K562 (cell line): Measurements from ENCODE around the gene PSD2. TPM values are rescaled to one million over a fixed set of nuclear protein-coding genes. Genes with fewer than 3 reads are reported as not detected.

Source experiments
- BDP1 ChIP-seq: IDR thresholded peaks from 3 replicates; pipeline ENCODE4 v1.6.1; 2011; ENCODE audit not compliant: insufficient read length, insufficient read depth
- CBX3 ChIP-seq, 2 experiments: IDR thresholded peaks; 1 replicate in 1 of 2; 2 replicates in 1 of 2; pipeline ENCODE4 v1.6.1; 2012; ENCODE audit warnings: inconsistent platforms in 2 of 2, low read length in 2 of 2, borderline replicate concordance in 1 of 2, control low read depth in 1 of 2
- CREM ChIP-seq: IDR thresholded peaks from 2 replicates; pipeline ENCODE4 v1.6.1; 2014; ENCODE audit warnings: antibody characterized with exemption, low read depth
- GTF2A2 ChIP-seq: IDR thresholded peaks from 2 replicates; pipeline ENCODE4 v1.6.1; 2016; ENCODE audit warnings: mild to moderate bottlenecking, missing genetic modification characterization, missing compliant biosample characterization
- MEF2A ChIP-seq: IDR thresholded peaks from 2 replicates; pipeline ENCODE4 v1.6.1; 2011; ENCODE audit warnings: low read depth, mild to moderate bottlenecking, low read length, moderate library complexity; ENCODE audit not compliant: control insufficient read depth
- NCOR1 ChIP-seq: fragments of 450-650 bp; IDR thresholded peaks from 2 replicates; pipeline ENCODE4 v1.6.1; 2016; ENCODE audit warnings: mild to moderate bottlenecking, moderate library complexity
- SRF ChIP-seq, 2 experiments: fragments of 250-450, 450-650 bp in 1 of 2; sonication (Bioruptor Pico) in 1 of 2; sonication (generic) in 1 of 2; formaldehyde crosslinking; IDR thresholded peaks; 2 replicates each; pipeline versions ENCODE4 v1.5.0 to v1.5.1; 2020 to 2022; ENCODE audit warnings: mild to moderate bottlenecking in 1 of 2, missing genetic modification reagents in 1 of 2
- TCF7L2 ChIP-seq: fragments of 150-350 bp; IDR thresholded peaks from 2 replicates; pipeline ENCODE4 v1.6.1; 2016; ENCODE audit warnings: low read depth, mild to moderate bottlenecking, low read length, moderate library complexity
- ZNF232 ChIP-seq: sonication (generic); formaldehyde crosslinking; IDR thresholded peaks from 2 replicates; pipeline ENCODE4 v1.8.0; 2022; ENCODE audit warnings: mild to moderate bottlenecking, missing genetic modification reagents
- polyA plus RNA-seq, 8 experiments: library from polyadenylated mRNA; depleted of rRNA in 4 of 8; stranded (reverse) in 5 of 8; unstranded in 3 of 8; fragments of >200 nt; fragmentation: Nextera tagmentation in 2 of 8; fragmentation: Illumina TruSeq in 1 of 8; extraction: Ambion mirVana in 2 of 8; extraction: Trizol in 1 of 8; gene quantifications; 2 replicates each; pipeline versions ENCODE4 v1.2.1 to v1.2.3, GENCODE V29; 2011 to 2014; ENCODE audit warnings: inconsistent platforms in 1 of 8, missing spikeins in 1 of 8
- total RNA-seq, 7 experiments: library from RNA; depleted of rRNA in 6 of 7; stranded (reverse); fragments of >200 nt in 6 of 7; fragmentation: Illumina TruSeq in 2 of 7; extraction: Trizol in 2 of 7; gene quantifications; 2 replicates each; pipeline versions ENCODE4 v1.2.1 to v1.2.3, GENCODE V29; 2011 to 2021; ENCODE audit warnings: low replicate concordance in 1 of 7
- TF ChIP-seq, protein P1 (sequence below): IDR thresholded peaks from 3 replicates; pipeline ENCODE4 v1.6.1; 2011; ENCODE audit warnings: borderline replicate concordance, mild to moderate bottlenecking; ENCODE audit not compliant: insufficient read length, insufficient read depth
- TF ChIP-seq, protein P2 (sequence below): IDR thresholded peaks from 2 replicates; pipeline ENCODE4 v1.6.1; 2014; ENCODE audit warnings: antibody characterized with exemption
- TF ChIP-seq, protein P3 (sequence below): fragments of 450-650 bp; IDR thresholded peaks from 2 replicates; pipeline ENCODE4 v1.7.1; 2018; ENCODE audit warnings: mild to moderate bottlenecking, low read depth; ENCODE audit not compliant: partially characterized antibody
- TF ChIP-seq, protein P4 (sequence below): fragments of 250-450 bp; sonication (Bioruptor Pico); IDR thresholded peaks from 2 replicates; pipeline ENCODE4 v1.8.0; 2021; ENCODE audit warnings: moderate library complexity, mild to moderate bottlenecking, inconsistent platforms
- TF ChIP-seq, protein P5 (sequence below): fragments of 450-650 bp; IDR thresholded peaks from one replicate; pipeline ENCODE4 v1.6.1; 2018; ENCODE audit warnings: mild to moderate bottlenecking, moderate library complexity; ENCODE audit not compliant: partially characterized antibody
- TF ChIP-seq, protein P6 (sequence below): fragments of 450-650 bp; formaldehyde crosslinking; IDR thresholded peaks from 2 replicates; pipeline ENCODE4 v1.4.0; 2020; ENCODE audit warnings: mild to moderate bottlenecking, moderate library complexity

Gene PSD2
- total and polyA plus RNA-seq, 9 of the 15 experiments (the other 6 are each of a cell fraction or from before 2014, with no cell fraction given): 0.01 to 0.09 (median 0.04) TPM; not detected in 4

DNA sequence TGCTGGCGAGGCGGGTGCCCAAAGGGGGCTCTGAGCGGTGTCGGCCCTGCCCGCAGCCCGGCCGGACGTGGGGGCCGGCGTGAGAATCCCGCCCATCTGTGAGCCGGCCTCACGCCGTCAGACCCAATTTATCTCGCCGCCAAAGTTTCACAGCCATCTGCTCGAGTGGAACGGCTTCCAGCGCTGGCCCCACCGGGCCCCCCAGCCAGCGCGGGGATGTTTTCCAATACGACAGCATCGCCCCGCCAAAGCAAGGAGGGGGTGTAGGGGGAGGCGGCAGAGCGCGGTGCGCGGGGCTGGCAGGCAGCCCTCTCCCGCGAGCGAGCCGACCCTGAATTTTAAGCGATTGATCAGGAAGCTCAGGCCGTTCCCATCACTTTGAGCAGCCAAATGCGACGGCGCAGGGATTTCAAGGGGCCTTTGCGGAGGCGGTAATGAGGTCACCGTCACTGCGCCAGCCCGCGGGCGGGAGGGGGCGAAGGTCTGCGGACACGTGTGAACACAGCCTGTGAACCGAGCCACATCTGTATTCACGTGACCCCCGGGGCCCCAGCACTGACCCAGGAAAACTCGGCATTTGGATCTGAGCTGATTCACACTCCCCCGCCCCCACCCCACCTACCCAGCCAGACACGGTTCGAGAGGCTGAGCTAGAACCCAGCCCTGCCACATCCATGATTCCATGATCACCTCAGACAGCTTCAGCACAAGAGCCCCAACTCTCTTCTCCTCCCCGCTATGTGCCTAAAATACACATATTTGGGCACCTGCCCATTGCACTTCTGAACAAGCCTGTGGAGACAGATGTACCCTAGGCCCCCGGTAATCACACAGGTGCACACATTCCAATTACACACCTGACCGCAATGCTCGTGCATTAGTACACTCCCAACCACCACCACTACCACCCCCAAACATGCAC lies 47.8 kb upstream of the PSD2 start (continued):
- TF ChIP-seq CREM (peak; percentile 89), NCOR1 (no peak), GTF2A2 (no peak), MEF2A (no peak), BDP1 (no peak), SRF (CRISPR knock-in tag; IDR thresholded peaks at IDR 0.05) (no peak), CBX3 (IDR thresholded peaks at IDR 0.05; ENCODE audit: borderline replicate concordance in 1 of 2, low read length in 2 of 2) (no peak; a peak in 1 of 3 replicates), TCF7L2 (no peak), ZNF232 (CRISPR knock-in tag) (no peak)
- TF ChIP-seq, protein P1, sequence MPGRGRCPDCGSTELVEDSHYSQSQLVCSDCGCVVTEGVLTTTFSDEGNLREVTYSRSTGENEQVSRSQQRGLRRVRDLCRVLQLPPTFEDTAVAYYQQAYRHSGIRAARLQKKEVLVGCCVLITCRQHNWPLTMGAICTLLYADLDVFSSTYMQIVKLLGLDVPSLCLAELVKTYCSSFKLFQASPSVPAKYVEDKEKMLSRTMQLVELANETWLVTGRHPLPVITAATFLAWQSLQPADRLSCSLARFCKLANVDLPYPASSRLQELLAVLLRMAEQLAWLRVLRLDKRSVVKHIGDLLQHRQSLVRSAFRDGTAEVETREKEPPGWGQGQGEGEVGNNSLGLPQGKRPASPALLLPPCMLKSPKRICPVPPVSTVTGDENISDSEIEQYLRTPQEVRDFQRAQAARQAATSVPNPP: no peak
- TF ChIP-seq, protein P2, sequence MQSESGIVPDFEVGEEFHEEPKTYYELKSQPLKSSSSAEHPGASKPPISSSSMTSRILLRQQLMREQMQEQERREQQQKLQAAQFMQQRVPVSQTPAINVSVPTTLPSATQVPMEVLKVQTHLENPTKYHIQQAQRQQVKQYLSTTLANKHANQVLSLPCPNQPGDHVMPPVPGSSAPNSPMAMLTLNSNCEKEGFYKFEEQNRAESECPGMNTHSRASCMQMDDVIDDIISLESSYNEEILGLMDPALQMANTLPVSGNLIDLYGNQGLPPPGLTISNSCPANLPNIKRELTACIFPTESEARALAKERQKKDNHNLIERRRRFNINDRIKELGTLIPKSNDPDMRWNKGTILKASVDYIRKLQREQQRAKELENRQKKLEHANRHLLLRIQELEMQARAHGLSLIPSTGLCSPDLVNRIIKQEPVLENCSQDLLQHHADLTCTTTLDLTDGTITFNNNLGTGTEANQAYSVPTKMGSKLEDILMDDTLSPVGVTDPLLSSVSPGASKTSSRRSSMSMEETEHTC: no peak
- TF ChIP-seq, protein P3, sequence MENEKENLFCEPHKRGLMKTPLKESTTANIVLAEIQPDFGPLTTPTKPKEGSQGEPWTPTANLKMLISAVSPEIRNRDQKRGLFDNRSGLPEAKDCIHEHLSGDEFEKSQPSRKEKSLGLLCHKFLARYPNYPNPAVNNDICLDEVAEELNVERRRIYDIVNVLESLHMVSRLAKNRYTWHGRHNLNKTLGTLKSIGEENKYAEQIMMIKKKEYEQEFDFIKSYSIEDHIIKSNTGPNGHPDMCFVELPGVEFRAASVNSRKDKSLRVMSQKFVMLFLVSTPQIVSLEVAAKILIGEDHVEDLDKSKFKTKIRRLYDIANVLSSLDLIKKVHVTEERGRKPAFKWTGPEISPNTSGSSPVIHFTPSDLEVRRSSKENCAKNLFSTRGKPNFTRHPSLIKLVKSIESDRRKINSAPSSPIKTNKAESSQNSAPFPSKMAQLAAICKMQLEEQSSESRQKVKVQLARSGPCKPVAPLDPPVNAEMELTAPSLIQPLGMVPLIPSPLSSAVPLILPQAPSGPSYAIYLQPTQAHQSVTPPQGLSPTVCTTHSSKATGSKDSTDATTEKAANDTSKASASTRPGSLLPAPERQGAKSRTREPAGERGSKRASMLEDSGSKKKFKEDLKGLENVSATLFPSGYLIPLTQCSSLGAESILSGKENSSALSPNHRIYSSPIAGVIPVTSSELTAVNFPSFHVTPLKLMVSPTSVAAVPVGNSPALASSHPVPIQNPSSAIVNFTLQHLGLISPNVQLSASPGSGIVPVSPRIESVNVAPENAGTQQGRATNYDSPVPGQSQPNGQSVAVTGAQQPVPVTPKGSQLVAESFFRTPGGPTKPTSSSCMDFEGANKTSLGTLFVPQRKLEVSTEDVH: no peak
- TF ChIP-seq, protein P4, sequence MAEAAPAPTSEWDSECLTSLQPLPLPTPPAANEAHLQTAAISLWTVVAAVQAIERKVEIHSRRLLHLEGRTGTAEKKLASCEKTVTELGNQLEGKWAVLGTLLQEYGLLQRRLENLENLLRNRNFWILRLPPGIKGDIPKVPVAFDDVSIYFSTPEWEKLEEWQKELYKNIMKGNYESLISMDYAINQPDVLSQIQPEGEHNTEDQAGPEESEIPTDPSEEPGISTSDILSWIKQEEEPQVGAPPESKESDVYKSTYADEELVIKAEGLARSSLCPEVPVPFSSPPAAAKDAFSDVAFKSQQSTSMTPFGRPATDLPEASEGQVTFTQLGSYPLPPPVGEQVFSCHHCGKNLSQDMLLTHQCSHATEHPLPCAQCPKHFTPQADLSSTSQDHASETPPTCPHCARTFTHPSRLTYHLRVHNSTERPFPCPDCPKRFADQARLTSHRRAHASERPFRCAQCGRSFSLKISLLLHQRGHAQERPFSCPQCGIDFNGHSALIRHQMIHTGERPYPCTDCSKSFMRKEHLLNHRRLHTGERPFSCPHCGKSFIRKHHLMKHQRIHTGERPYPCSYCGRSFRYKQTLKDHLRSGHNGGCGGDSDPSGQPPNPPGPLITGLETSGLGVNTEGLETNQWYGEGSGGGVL (CRISPR knock-in tag): no peak
- TF ChIP-seq, protein P5, sequence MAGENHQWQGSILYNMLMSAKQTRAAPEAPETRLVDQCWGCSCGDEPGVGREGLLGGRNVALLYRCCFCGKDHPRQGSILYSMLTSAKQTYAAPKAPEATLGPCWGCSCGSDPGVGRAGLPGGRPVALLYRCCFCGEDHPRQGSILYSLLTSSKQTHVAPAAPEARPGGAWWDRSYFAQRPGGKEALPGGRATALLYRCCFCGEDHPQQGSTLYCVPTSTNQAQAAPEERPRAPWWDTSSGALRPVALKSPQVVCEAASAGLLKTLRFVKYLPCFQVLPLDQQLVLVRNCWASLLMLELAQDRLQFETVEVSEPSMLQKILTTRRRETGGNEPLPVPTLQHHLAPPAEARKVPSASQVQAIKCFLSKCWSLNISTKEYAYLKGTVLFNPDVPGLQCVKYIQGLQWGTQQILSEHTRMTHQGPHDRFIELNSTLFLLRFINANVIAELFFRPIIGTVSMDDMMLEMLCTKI: no peak
- TF ChIP-seq, protein P6, sequence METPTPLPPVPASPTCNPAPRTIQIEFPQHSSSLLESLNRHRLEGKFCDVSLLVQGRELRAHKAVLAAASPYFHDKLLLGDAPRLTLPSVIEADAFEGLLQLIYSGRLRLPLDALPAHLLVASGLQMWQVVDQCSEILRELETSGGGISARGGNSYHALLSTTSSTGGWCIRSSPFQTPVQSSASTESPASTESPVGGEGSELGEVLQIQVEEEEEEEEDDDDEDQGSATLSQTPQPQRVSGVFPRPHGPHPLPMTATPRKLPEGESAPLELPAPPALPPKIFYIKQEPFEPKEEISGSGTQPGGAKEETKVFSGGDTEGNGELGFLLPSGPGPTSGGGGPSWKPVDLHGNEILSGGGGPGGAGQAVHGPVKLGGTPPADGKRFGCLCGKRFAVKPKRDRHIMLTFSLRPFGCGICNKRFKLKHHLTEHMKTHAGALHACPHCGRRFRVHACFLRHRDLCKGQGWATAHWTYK: no peak
